Stimulated activated CD8-positive, alpha-beta memory T cell treated with anti-CD3 and anti-CD28 coated beads, Interleukin-7, amount 100 ng/mL, for 4 hours (primary cell): ENCODE measurements around the gene MRPL37.

Experiments used
- DNase-seq, 2 donors: peaks; one replicate each; pipeline ENCODE4 v3.0.0-alpha.2; 2020; ENCODE audit warnings: low read depth in 2 of 2

MRPL37 gene

DNA sequence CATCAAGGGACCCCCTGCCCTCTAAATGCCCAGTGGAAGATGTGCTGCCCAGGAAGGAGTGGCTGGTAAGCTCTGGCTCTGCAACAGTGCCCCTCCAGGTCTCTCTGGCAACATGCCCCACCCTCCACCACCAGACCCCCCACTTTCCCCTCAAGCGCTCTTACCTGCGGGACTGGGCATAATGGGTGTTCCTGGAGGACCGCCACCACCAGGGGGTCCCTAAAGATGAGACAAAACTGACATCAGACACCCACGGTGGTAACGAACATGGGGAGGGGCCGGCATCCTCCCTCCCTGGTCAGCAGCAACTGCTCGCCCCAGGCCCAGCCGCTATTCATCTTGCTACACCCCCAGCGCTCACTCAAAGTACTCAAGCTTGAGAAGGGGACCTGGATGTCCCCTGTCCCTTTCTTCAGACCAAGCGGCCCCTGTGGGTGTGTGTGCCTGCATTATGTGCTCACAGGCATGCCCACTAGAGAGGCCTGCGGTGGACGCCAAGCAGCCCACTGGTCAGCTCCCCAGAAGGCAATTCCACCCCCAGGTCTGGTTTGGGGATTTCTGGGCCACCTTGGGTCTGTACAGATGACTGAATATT is 40.9 kb downstream of the MRPL37 start:
- no peak for DNase-seq

GRCh38 chr1:54241364-54241763 is 41.4 kb downstream of the MRPL37 start:
- DNase-seq, result no peak

DNA sequence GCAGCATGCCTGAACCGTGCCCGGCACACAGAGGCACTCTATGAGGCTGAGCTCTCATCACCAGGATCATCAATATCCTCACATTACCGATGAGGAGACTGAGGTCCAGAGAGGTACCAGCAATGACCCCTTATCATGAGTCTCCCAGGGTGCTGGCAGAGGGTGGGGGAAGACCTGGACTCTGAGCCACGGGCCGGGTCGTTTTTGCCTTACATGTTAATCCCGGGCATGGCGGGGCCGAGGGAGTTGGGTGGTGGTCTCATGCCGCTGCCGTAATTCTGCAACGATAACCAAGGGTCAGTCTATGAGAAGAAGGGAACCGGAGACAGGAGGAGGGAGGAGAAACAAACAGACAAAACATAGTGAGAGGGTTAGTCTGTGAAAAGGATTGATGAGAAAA is 43.1 kb downstream of the MRPL37 start:
- DNase-seq, result no peak

DNA sequence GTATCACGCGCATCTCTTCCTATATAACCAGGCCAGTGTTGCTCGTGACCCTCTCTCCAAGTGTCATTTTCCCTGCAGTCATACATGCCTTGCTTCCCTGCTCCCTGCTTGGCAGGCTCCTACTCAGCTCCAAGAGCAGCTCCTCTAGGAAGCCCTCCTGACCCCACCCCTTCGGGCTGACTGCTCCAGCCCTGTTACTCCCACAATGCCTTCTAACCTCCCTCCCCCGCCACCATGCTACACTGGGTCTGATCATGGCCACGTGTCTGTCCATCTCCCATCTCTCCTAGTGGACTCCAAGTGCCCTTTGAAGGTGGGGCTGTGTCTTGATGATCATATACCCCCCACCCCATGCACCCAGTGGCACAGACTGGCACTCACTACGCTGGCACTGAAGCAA is 44.7 kb downstream of the MRPL37 start:
- DNase-seq, result no peak

- DNase-seq, result no peak
Observed at GRCh38 chr1:54245501-54245900, 45.5 kb downstream of the MRPL37 start.

DNA sequence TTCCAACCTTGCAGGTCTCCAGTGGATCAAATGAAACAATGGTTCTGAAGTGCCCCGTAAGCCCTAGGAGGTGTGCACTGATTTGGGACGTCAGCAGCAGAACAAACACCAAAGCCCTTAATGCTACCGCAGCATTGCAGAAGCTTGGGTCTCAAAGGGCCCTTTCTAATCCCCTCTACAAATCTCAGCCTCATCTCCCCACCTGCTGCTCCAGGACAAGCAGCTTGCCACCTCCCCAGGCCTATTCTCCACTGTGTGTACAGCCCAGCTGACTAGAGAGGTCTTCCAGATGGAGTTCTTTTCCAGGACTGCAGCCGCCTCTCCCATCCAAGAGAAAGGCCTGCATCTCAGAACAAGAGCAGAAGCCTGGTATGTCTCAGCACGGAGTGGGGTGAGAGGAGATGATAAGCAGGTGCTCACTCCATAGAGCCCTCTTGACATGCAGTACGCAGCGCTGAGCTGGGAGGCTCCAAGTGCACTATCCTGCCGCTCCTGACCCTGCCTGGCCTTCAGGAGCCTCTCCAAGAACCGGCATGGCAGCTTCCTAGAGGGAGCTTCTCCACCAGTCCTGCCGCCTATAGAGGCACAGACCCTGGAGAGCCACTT is 46.3 kb downstream of the MRPL37 start:
- no peak for DNase-seq

GRCh38 chr1:54247863-54248515 is 48.0 kb downstream of the MRPL37 start:
- DNase-seq, result no peak

DNA sequence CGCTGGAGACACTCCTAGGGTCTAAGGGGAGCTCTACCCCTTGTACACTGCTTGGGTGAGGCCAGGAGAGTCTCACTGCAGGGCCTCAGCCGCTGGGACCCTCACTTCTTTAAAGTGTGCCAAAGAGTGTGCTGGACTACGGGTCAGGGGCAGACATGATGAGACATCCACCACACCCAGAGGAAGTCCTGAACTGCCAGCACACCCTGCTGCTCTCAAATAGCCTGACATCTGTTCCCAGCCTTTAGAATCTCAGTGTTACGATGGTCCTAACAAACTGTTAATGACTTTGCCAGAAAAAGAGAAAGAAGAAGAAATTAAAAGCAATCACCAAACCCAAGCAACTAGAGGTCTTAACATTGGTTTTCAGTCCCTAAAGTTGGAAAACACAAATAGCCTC is 49.0 kb downstream of the MRPL37 start:
- DNase-seq, result no peak

DNA sequence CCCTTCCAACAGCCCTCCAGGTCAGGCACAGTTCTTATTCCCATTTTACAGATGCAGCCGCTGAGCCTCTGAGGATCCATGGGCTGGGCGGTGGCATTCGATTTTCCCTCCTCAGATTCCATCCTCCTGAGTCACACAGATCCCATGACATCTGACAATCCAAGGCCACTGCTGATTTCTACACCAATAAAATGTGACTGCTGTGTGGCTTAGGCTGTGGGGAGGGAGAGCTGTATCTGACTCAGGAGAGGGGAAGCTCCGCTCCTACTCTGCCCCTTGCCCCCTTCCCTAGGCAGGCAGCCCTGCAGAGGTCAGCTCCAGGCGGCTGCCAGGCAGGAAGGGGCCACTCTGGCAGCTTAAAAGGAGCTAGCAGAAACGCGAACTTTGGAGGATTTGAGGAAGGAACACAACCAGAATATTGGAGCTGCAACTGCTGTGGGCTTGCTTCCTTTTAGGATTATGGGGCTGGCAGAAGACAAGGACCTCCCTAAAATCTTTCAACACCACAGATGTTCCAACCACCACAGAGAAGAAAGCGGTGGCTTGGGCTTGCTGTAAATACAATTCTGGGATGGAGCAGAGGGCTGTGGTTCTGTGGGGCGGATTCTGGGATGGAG is 50.0 kb downstream of the MRPL37 start:
- no peak for DNase-seq

- no peak for DNase-seq
Observed at GRCh38 chr1:54250670-54251069, 50.7 kb downstream of the MRPL37 start.

DNA sequence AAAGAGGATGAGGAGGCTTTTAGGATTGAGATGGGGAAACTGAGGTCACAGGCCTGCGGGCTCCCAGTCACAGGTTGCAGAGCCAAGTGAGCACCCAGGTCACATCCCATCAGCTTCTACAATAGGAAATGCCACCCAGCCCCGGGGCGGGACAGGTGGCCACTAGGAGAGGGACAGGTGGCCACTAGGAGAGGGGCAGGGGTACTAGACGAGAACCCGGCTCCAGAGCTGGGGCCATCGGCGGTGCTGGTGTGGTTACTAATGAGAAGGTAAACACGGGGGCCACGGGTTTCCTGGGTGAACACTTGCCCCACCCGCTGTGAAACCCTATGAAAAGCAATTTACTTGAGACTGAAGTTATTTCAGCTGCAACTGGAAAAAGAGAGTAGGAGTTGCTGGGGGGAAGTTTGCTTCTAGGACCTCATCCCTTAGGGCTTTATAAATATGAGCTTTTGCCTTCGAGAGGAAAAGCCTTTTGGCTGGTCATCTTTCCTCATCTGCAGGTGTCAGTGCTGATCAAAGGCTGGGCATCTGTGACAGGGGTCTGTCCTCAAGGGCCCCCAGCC is 52.5 kb downstream of the MRPL37 start:
- no peak for DNase-seq

DNA sequence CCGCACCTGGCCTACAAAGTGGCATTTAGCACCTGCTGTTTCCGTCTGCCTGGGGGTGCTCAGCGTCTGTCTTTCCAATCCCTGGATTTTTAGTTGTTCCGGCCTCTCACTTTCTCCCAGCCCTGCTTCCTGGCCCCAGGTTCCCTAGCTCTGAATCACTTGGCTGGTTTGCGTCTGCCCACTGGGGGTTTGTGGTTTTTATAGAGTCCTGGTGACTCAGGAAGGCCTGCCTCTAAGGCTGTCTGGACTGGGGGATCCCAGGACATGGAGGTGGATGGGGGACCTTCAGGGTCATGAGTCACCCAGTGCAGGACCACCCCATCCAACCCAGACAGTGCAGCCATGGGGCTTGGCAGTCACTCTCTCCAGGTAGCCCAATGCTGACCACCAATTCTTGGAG is 53.5 kb downstream of the MRPL37 start:
- DNase-seq, result no peak

GRCh38 chr1:54254055-54254454 is 54.1 kb downstream of the MRPL37 start:
- DNase-seq, result no peak

DNA sequence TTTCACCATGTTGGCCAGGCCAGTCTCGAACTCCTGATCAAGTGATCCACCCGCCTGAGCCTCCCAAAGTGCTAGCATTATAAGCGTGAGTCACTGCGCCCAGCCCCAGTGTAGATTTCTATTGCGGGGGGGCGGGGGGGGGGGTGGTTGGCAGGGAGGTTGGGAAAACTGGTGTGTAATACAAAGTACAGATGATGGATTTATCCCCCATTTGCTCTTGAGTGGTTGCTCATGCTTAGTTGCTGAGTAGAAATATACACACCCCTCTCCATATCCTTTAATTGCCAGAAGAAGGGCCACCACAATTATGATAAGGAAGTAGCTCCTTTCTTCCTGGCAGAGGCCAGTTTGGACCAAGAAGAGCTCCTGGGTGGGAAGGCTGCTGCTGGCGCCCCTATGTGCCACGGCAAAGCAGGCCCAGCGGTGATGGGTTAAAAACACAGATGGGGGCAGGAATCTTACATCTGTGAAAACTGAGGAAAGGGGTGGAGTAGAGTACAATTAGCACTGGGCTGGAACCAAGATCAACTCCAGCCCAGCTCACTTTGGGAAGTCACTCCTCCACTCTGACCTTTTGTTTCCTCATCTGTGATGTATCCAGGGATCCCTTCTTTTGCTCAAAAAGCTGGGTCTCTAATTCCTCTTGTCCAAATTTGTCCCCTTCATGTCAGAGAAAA is 55.2 kb downstream of the MRPL37 start:
- DNase-seq, result no peak

- DNase-seq, result no peak
Observed at GRCh38 chr1:54256522-54257345, 56.8 kb downstream of the MRPL37 start.

DNA sequence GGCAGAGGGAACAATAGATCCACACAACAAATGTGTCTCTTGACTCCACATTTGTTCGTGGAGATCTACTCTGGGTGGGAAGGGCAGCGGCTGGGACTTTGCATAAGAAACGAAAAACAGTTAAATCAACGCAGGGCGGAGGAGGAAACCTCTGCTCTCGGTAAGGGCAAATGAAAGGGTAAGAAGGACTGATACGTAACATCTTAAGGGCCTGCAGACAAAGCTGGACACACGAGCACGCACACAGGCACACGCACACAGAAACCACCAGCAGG is 57.3 kb downstream of the MRPL37 start:
- DNase-seq, result no peak

GRCh38 chr1:54257876-54258275 is 57.9 kb downstream of the MRPL37 start:
- DNase-seq, result no peak

DNA sequence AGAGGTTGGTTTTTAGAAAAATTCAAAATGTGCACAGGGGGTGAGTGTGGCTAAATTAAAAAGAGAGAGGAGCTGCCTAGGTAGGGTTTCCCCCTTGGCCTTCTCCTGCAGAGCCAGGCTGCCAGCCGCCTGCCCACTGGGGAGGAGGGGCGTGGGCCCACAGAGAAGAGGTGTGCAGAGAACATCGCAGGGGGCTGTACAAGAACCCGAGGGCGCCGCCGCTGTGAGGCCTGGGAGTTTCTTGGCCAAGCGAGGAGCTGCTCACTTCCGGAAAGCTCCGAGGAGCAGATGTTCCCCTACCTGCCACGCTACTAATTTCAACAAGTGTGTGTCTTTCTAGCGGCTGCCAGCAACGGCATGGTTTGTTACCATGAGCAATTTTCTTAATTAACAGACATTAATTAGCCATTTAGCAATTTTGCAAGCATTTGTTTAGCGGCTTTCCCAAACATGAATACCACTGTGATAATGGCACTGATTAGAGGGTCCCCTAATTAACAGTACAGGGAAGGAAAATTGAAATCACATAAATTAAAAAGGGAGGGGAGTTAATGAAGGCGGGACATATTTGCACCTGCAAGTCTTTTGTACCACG is 59.7 kb downstream of the MRPL37 start:
- DNase-seq, result no peak

- no peak for DNase-seq
Observed at GRCh38 chr1:54260810-54261209, 60.8 kb downstream of the MRPL37 start.

DNA sequence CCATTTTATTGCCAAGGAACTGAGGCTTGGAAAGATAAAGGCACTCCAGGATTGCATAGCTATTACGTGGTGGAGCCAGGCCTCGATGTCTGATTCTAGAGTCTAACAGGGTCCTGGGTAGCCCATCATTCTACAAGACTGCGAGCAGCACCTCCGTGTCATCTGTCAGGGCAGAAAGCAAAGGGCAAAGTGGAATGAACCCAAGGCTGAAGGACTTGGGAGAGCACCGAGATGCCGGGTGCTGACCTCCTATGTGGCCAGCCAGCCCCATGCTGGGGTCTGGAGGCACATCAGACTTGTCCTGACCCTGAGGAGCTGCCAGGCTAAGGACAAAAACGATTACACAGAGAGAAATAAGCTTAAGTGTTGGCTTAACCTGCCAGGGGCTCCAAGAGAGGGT is 62.3 kb downstream of the MRPL37 start:
- no peak for DNase-seq

DNA sequence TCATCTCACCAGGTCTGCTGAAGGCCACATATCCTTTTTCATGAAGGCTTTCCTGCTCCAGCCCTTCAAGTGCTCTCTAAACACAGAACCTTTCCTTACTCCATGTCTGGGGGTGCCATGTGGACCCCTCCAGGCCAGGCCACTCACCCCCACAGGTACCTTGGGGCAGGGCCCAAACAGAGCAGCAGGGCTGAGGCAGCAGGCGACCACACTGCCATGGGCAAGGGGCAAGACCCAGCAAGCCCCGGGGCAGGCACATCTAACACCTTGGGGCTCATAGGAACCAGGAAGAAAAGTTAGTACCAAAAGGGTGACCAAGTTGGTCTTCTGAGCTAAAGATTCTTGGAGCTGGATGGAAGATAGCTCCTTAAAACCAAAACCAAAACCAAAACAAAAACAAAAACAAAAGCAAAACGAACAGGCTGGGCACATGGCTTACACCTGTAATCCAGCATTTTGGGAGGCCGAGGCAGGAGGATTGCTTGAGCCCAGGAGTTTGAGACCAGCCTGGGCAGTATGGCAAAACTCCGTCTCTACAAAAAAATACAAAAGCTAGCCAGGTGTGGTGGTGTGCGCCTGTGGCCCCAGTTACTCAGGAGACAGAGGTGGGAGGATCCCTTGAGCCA is 63.7 kb downstream of the MRPL37 start:
- DNase-seq, result no peak
